NB4 (cell line): ENCODE results near the gene IDH3G.
"Not testable (repeated sequence)": the region's sequence is repeated elsewhere in the genome, so short reads cannot be mapped to it uniquely, and the experiment has no call there.

Source experiments
- DNase-seq: peaks from one replicate; pipeline ENCODE4 v3.0.0; 2010; ENCODE audit warnings: low read depth
- H3K4me3 ChIP-seq: one replicate; pipeline ENCODE4 v1.5.1; 2011; ENCODE audit warnings: mild to moderate bottlenecking, low read depth, low read length, moderate library complexity
- CTCF ChIP-seq: IDR thresholded peaks from one replicate; pipeline ENCODE4 v1.5.1; 2012; ENCODE audit warnings: low read depth, low read length
- MAX ChIP-seq: IDR thresholded peaks from 2 replicates; pipeline ENCODE4 v1.6.1; 2011; ENCODE audit warnings: low read depth, low read length
- MYC ChIP-seq: IDR thresholded peaks from 2 replicates; pipeline ENCODE4 v1.6.1; 2011; ENCODE audit warnings: low read depth, low read length
- POLR2A ChIP-seq: IDR thresholded peaks from 2 replicates; pipeline ENCODE4 v1.6.1; 2011; ENCODE audit warnings: mild to moderate bottlenecking; ENCODE audit not compliant: insufficient read length; ENCODE audit errors: extremely low read depth

The IDH3G gene

GRCh38 chrX:153819384-153820040, 25.3 kb upstream of the IDH3G start:
- H3K4me3 ChIP-seq = peak overlapping the region; percentile 16
- TF ChIP-seq POLR2A = no peak
- no peak for TF ChIP-seq MAX
- no peak for TF ChIP-seq MYC
- no peak for TF ChIP-seq CTCF
- DNase-seq = no peak

- no peak for TF ChIP-seq CTCF
- no peak for TF ChIP-seq MAX
- no peak for TF ChIP-seq MYC
- TF ChIP-seq POLR2A = peak; percentile 32
- peak; percentile 57 for DNase-seq
- H3K4me3 ChIP-seq = peak overlapping the region; percentile 16
These were observed 24.6 kb upstream of the IDH3G start for GRCh38 chrX:153818571-153819383.

GRCh38 chrX:153818064-153818463, 23.9 kb upstream of the IDH3G start:
- not testable (repeated sequence) for DNase-seq, H3K4me3 ChIP-seq

GRCh38 chrX:153816831-153817690, 22.9 kb upstream of the IDH3G start:
- no peak for TF ChIP-seq MYC
- TF ChIP-seq CTCF = no peak
- no peak for TF ChIP-seq MAX
- no peak for TF ChIP-seq POLR2A
- peak; percentile 58 for DNase-seq
- H3K4me3 ChIP-seq = no peak overlapping the region

GRCh38 chrX:153814591-153815315, 20.6 kb upstream of the IDH3G start:
- peak; percentile 41 for DNase-seq
- TF ChIP-seq POLR2A (no peak), CTCF (no peak), MAX (no peak), MYC (no peak)

GRCh38 chrX:153813161-153813560, 19.0 kb upstream of the IDH3G start:
- H3K4me3 ChIP-seq = no peak overlapping the region
- TF ChIP-seq POLR2A = no peak
- TF ChIP-seq MYC = no peak
- TF ChIP-seq MAX = no peak
- no peak for TF ChIP-seq CTCF
- DNase-seq = no peak

More at GRCh38 chrX:153814591-153815315, 20.6 kb upstream of the IDH3G start:
- H3K4me3 ChIP-seq = no peak overlapping the region
